Mesendoderm (in vitro differentiated cells): ENCODE measurements around the gene PDIA5. TPM values are rescaled to one million over a fixed set of nuclear protein-coding genes. Genes with fewer than 3 reads are reported as not detected.

Source experiments
- DNase-seq: peaks from one replicate; pipeline ENCODE4 v3.0.0; 2013
- H2AK5ac ChIP-seq: 2 replicates; pipeline ENCODE4 v1.6.1; 2013; ENCODE audit warnings: low read length, inconsistent platforms
- H2BK120ac ChIP-seq: 2 replicates; pipeline ENCODE4 v1.6.1; 2013; ENCODE audit warnings: low read depth, mild to moderate bottlenecking, low read length, moderate library complexity, mixed read lengths
- H2BK15ac ChIP-seq: replicated peaks from 2 replicates; pipeline ENCODE4 v1.6.1; 2013; ENCODE audit warnings: low read depth, mild to moderate bottlenecking, moderate library complexity
- H2BK5ac ChIP-seq: 2 replicates; pipeline ENCODE4 v1.6.1; 2013; ENCODE audit warnings: low read length, inconsistent platforms
- H3K18ac ChIP-seq: 2 replicates; pipeline ENCODE4 v1.6.1; 2013; ENCODE audit warnings: mild to moderate bottlenecking, low read length, mixed read lengths
- H3K23ac ChIP-seq: one replicate; pipeline ENCODE4 v1.6.1; 2013; ENCODE audit warnings: low read length
- H3K27ac ChIP-seq: 2 replicates; pipeline ENCODE4 v1.5.1; 2013; ENCODE audit warnings: low read depth, mild to moderate bottlenecking, inconsistent platforms, low read length, moderate library complexity
- H3K27me3 ChIP-seq: 2 replicates; pipeline ENCODE4 v1.6.1; 2013; ENCODE audit warnings: low read length, control low read depth, mild to moderate bottlenecking, inconsistent platforms; ENCODE audit not compliant: insufficient read depth, poor library complexity
- H3K36me3 ChIP-seq: 2 replicates; pipeline ENCODE4 v1.6.1; 2013; ENCODE audit warnings: low read length, inconsistent platforms; ENCODE audit not compliant: control insufficient read depth, insufficient read depth
- H3K4ac ChIP-seq: one replicate; pipeline ENCODE4 v1.6.1; 2013; ENCODE audit warnings: low read depth, mild to moderate bottlenecking, low read length, moderate library complexity
- H3K4me1 ChIP-seq: 2 replicates; pipeline ENCODE4 v1.6.1; 2013; ENCODE audit warnings: low read depth, low read length, inconsistent platforms; ENCODE audit not compliant: control insufficient read depth
- H3K4me2 ChIP-seq: 2 replicates; pipeline ENCODE4 v1.6.1; 2013; ENCODE audit warnings: low read length
- H3K4me3 ChIP-seq: 2 replicates; pipeline ENCODE4 v1.5.1; 2013; ENCODE audit warnings: mild to moderate bottlenecking, low read length
- H3K56ac ChIP-seq: one replicate; pipeline ENCODE4 v1.6.1; 2013; ENCODE audit warnings: low read length
- H3K79me1 ChIP-seq: 2 replicates; pipeline ENCODE4 v1.6.1; 2013; ENCODE audit warnings: low read length, inconsistent platforms
- H3K79me2 ChIP-seq: 2 replicates; pipeline ENCODE4 v1.6.1; 2013; ENCODE audit warnings: mild to moderate bottlenecking, low read length; ENCODE audit not compliant: control insufficient read depth, insufficient read depth
- H3K9ac ChIP-seq: 2 replicates; pipeline ENCODE4 v1.6.1; 2013; ENCODE audit warnings: low read length, inconsistent platforms
- H4K5ac ChIP-seq: one replicate; pipeline ENCODE4 v1.6.1; 2013; ENCODE audit warnings: low read length
- H4K8ac ChIP-seq: one replicate; pipeline ENCODE4 v1.6.1; 2013; ENCODE audit warnings: low read depth, mild to moderate bottlenecking, control low read depth, low read length, moderate library complexity
- WGBS: extraction: QIAGEN DNeasy Blood & Tissue Kit; methylation state at CpG from one replicate; pipeline ENCODE4 v1.1.7; 2013; ENCODE audit warnings: low lambda C conversion rate, missing lambda C conversion rate; ENCODE audit not compliant: insufficient coverage; ENCODE audit errors: extremely low coverage; 5-methylcytosine and 5-hydroxymethylcytosine counted together
- polyA plus RNA-seq, 2 experiments: library from polyadenylated mRNA; stranded (reverse); fragments of 200-250 nt; gene quantifications; one replicate each; pipeline ENCODE4 v1.2.3, GENCODE V29; 2013

Gene PDIA5
- polyA plus RNA-seq (2013, experiment 1 of 2) = 28.4 TPM
- 27.6 TPM for polyA plus RNA-seq (2013, experiment 2 of 2)

DNA sequence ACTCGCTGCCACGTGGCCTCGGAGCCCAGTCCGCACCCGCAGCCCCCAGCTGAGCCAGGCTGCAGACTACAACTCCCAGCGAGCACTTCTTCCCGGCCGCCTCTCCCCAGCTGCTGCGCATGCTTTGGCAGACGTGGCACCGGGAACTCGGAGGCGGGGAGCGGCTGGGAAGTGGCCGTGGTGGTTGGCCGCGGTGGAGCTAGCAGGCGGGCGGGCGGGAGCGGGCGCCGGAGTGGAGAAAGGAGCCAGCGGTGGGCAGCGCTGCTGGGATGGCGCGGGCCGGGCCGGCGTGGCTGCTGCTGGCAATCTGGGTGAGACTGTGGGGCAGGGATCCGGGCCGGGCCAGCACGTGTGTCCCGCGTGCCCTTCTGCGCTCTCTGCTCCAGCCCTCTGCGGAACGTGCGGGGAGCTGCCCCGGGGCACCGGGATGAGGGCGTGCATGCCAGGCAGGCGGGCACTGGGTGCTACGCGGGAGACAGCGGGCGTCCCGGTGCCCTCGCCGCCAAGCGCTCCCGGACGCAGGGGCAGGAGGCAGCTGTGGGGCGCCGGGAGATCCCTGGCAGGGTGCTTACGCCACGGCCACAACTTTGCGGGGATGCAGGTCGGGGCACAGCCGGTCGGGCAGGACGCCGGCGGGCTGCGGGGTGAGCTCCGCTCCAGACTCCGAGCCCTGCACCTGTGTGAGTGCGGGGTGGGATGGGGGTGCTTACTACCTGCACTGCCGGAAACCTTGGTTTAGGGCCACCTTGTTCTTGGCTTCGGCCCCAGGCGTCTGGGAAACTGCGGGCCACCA, at the start of gene PDIA5:
Gene PDIA5 (plus strand): TSS at position 130 of the 793 bp plus-strand sequence. CDS start 140 bp downstream, at position 270.
- no peak within 1 kb of the TSS for H2BK120ac ChIP-seq
- H3K56ac ChIP-seq = peak within 1 kb of the TSS; percentile 99
- no peaks in the 10 kb centered on the region for H3K36me3 ChIP-seq
- H3K9ac ChIP-seq = peak within 1 kb of the TSS; percentile 94
- H2BK15ac ChIP-seq = no peak within 1 kb of the TSS
- H2AK5ac ChIP-seq = no peak within 1 kb of the TSS
- no peak within 1 kb of the TSS for H4K5ac ChIP-seq
- peaks cover 6% of the 10 kb centered on the region for H3K4me1 ChIP-seq
- peaks cover 20% of the 10 kb centered on the region for H3K79me1 ChIP-seq
- peak within 1 kb of the TSS; percentile 61 for H3K4me2 ChIP-seq
- peaks cover 38% of the 10 kb centered on the region for H3K79me2 ChIP-seq
- no peak within 1 kb of the TSS for H4K8ac ChIP-seq
- H3K23ac ChIP-seq = peak within 1 kb of the TSS; percentile 95
- H3K18ac ChIP-seq = peak within 1 kb of the TSS; percentile 22
- peak within 1 kb of the TSS; percentile 40 for H3K4me3 ChIP-seq
- H3K27ac ChIP-seq = no peak within 1 kb of the TSS
- peak within 1 kb of the TSS; percentile 48 for H2BK5ac ChIP-seq
- peak within 1 kb of the TSS; percentile 66 for H3K4ac ChIP-seq
- no peaks in the 10 kb centered on the region for H3K27me3 ChIP-seq
- DNase-seq = peak; percentile 96
- no CpG with 5 or more reads among the region's 72 CpGs for WGBS

DNA sequence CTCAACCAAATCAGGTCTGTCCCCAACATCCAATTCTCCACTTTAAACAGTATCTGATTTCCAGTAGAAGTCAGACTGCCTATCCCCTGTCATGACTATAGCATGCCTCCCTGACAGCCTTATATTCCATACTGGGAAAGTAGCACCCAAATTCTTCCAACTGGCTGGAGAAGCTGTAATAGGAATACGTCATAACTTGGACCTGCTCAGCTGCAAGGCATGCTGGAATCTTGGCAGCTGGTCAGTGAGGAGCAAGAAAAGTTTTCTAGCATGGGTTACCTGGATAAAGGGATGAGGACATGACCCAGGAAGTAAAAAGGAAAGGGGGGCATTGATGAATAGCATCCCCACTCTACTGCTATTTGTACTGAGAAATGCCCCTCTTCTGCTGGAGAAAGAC, 48.1 kb upstream of the PDIA5 start:
- H3K4me3 ChIP-seq = no peak overlapping the region
- no peaks in the 10 kb centered on the region for H3K36me3 ChIP-seq

DNA sequence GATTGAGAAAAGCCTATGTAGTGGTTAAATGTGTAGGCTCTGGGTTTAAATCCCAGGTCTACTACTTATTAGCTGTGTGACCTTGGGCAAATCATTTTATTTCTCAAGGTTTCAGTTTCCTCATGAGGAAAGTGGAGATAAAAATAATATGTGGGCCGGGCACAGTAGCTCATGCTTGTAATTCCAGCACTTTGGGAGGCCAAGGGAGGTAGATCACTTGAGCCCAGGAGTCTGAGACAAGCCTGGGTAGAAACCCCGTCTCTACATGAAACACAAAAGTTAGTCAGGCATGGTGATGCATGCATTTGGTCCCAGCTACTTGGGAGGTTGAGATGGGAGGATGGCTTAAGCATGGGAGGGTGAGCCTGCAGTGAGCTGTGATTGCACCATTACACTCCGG, 47.7 kb upstream of the PDIA5 start:
- Histone ChIP-seq H3K4me2 (no peak overlapping the region), H2BK5ac (no peak overlapping the region), H3K36me3 (no peaks in the 10 kb centered on the region), H3K4ac (no peak overlapping the region), H3K18ac (no peak overlapping the region), H4K5ac (no peak overlapping the region), H3K23ac (no peak overlapping the region), H2AK5ac (no peak overlapping the region), H3K27me3 (no peaks in the 10 kb centered on the region), H2BK120ac (no peak overlapping the region), H3K4me3 (no peak overlapping the region), H4K8ac (no peak overlapping the region), H3K27ac (no peak overlapping the region), H3K9ac (no peak overlapping the region), H3K79me2 (no peaks in the 10 kb centered on the region), H3K56ac (no peak overlapping the region), H3K79me1 (peaks cover 2% of the 10 kb centered on the region), H3K4me1 (peaks cover 20% of the 10 kb centered on the region), H2BK15ac (no peak overlapping the region)
- WGBS = no CpG with 5 or more reads among the region's 3 CpGs
- DNase-seq = no peak

More for the DNA sequence above, 48.1 kb upstream of the PDIA5 start:
- H3K9ac ChIP-seq = no peak overlapping the region
- no peak overlapping the region for H2AK5ac ChIP-seq
- no peak overlapping the region for H2BK5ac ChIP-seq
- no peak overlapping the region for H3K18ac ChIP-seq
- no peaks in the 10 kb centered on the region for H3K79me2 ChIP-seq
- no CpG with 5 or more reads among the region's 1 CpG for WGBS
- H3K56ac ChIP-seq = no peak overlapping the region
- H2BK15ac ChIP-seq = no peak overlapping the region
- H3K4me1 ChIP-seq = peaks cover 20% of the 10 kb centered on the region
- no peak overlapping the region for H4K8ac ChIP-seq
- no peak overlapping the region for H4K5ac ChIP-seq
- H3K27me3 ChIP-seq = no peaks in the 10 kb centered on the region
- no peak overlapping the region for H3K23ac ChIP-seq
- peaks cover 1% of the 10 kb centered on the region for H3K79me1 ChIP-seq
- no peak overlapping the region for H3K4ac ChIP-seq
- H3K27ac ChIP-seq = no peak overlapping the region
- no peak overlapping the region for H2BK120ac ChIP-seq
- no peak overlapping the region for H3K4me2 ChIP-seq
- DNase-seq = no peak

DNA sequence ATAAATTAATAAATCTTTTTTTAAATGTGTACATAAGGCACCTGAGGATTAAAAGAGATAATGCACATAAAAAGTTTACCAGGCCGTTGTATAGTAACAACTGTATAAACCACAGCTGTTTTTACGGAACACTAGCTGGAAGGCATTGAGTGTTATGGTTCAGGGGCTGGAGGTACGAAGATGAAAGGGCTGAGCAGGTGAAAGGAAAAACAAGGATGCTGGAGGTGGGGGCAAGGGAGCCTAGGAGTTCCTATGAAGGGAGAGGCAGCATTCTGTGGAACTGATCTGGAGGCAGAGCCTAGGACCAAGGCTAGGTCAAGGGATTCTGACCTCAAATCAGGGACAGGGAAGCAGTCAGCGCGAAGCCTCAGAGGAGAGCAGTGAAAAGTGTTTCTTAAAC, 47.2 kb upstream of the PDIA5 start:
- no peak overlapping the region for H2BK120ac ChIP-seq
- no peak overlapping the region for H3K4me2 ChIP-seq
- H3K79me1 ChIP-seq = peaks cover 2% of the 10 kb centered on the region
- no peak overlapping the region for H3K9ac ChIP-seq
- no peak overlapping the region for H3K23ac ChIP-seq
- H3K4me3 ChIP-seq = no peak overlapping the region
- H4K8ac ChIP-seq = no peak overlapping the region
- H3K56ac ChIP-seq = no peak overlapping the region
- no peak overlapping the region for H3K18ac ChIP-seq
- WGBS = no CpG with 5 or more reads among the region's 5 CpGs
- no peak for DNase-seq
- no peak overlapping the region for H3K27ac ChIP-seq
- peaks cover 20% of the 10 kb centered on the region for H3K4me1 ChIP-seq
- H2BK5ac ChIP-seq = no peak overlapping the region
- no peak overlapping the region for H2AK5ac ChIP-seq
- no peaks in the 10 kb centered on the region for H3K36me3 ChIP-seq
- no peak overlapping the region for H2BK15ac ChIP-seq
- no peak overlapping the region for H4K5ac ChIP-seq
- H3K79me2 ChIP-seq = no peaks in the 10 kb centered on the region
- H3K4ac ChIP-seq = no peak overlapping the region
- H3K27me3 ChIP-seq = peaks cover 3% of the 10 kb centered on the region

DNA sequence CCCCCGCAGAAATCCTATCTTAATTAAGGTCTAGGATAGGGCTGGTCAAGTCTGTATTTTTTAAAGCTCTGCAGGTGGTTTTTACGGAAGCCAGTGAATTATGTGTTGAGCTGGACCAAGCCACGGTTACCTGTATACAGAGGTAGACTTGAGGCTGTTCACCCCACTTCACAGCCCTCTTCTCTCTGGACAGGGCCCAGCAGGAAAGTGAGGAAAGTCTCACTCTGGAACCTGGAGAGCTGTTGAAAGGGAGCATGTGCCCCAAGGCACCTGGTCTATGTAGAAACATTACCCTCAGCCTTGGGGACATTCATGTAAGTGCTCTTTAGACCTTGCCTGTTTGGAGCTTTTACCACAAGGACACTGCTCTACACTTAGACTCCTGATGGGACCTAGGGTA, 46.1 kb upstream of the PDIA5 start:
- Histone ChIP-seq H2BK5ac (peak overlapping the region; percentile 47), H4K5ac (no peak overlapping the region), H3K4me1 (peaks cover 20% of the 10 kb centered on the region), H3K27me3 (peaks cover 3% of the 10 kb centered on the region), H4K8ac (no peak overlapping the region), H2BK15ac (no peak overlapping the region), H3K27ac (no peak overlapping the region), H3K4me2 (no peak overlapping the region), H3K4ac (no peak overlapping the region), H3K23ac (peak overlapping the region; percentile 48), H3K9ac (peak overlapping the region; percentile 2), H3K4me3 (no peak overlapping the region), H3K36me3 (no peaks in the 10 kb centered on the region), H3K79me2 (no peaks in the 10 kb centered on the region), H2AK5ac (no peak overlapping the region), H3K56ac (peak overlapping the region; percentile 65), H3K18ac (peak overlapping the region; percentile 6), H3K79me1 (peaks cover 2% of the 10 kb centered on the region), H2BK120ac (no peak overlapping the region)
- no CpG with 5 or more reads among the region's 3 CpGs for WGBS
- no peak for DNase-seq
